ENCODE measurements around the gene MXRA8. TPM values are rescaled to one million over a fixed set of nuclear protein-coding genes. Genes with fewer than 3 reads are reported as not detected.

Gene MXRA8
- total and polyA plus RNA-seq, 3 experiments from 2014 or later = 0.26 to 0.61 (median 0.29) TPM

GRCh38 chr1:1343811-1344421 is 14.4 kb downstream of the MXRA8 start:
- ChIA-PET CTCF (no interaction called here), POLR2A (no interaction called here)
- Histone ChIP-seq H3K27ac (ENCODE audit: low read depth, low read length) (no peak overlapping the region), H3K4me1 (ENCODE audit: insufficient read depth, low read length) (peaks cover 16% of the 10 kb centered on the region), H3K36me3 (ENCODE audit: insufficient read depth, low read length) (no peaks in the 10 kb centered on the region), H3K9me3 (ENCODE audit: low read length) (no peaks in the 10 kb centered on the region), H3K4me3 (ENCODE audit: low read length) (no peak overlapping the region), H3K27me3 (ENCODE audit: insufficient read depth, low read length, poor library complexity, severe bottlenecking) (no peaks in the 10 kb centered on the region)
- H3K27ac Mint-ChIP-seq = no peak overlapping the region
- H3K9me3 Mint-ChIP-seq = no peaks in the 10 kb centered on the region
- no peaks in the 10 kb centered on the region for H3K27me3 Mint-ChIP-seq
- peaks cover 0 to 19% (median 9%) of the 10 kb centered on the region in 3 donors for H3K36me3 Mint-ChIP-seq
- H3K4me3 Mint-ChIP-seq = no peak overlapping the region
- H3K4me1 Mint-ChIP-seq = peaks cover 11 to 22% (median 11%) of the 10 kb centered on the region in 3 donors
- no peak for DNase-seq

GRCh38 chr1:1342584-1343115 is 15.7 kb downstream of the MXRA8 start:
- CTCF ChIA-PET = no interaction called here

GRCh38 chr1:1342061-1342562 is 16.2 kb downstream of the MXRA8 start:
- Histone ChIP-seq H3K4me1 (ENCODE audit: insufficient read depth, low read length) (peaks cover 3% of the 10 kb centered on the region), H3K9me3 (ENCODE audit: low read length) (no peaks in the 10 kb centered on the region), H3K27ac (ENCODE audit: low read depth, low read length) (no peak overlapping the region), H3K27me3 (ENCODE audit: insufficient read depth, low read length, poor library complexity, severe bottlenecking) (no peaks in the 10 kb centered on the region), H3K36me3 (ENCODE audit: insufficient read depth, low read length) (no peaks in the 10 kb centered on the region), H3K4me3 (ENCODE audit: low read length) (no peak overlapping the region)
- Mint-ChIP-seq H3K9me3 (no peaks in the 10 kb centered on the region), H3K27ac (no peak overlapping the region), H3K4me1 (peaks cover 5 to 10% (median 6%) of the 10 kb centered on the region in 3 donors), H3K4me3 (no peak overlapping the region), H3K36me3 (peaks cover 0 to 25% (median 11%) of the 10 kb centered on the region in 3 donors), H3K27me3 (no peaks in the 10 kb centered on the region)
- ChIA-PET POLR2A (no interaction called here), CTCF (no interaction called here)
- no peak for DNase-seq

More at GRCh38 chr1:1342584-1343115, 15.7 kb downstream of the MXRA8 start:
- Mint-ChIP-seq H3K4me1 (peaks cover 10 to 15% (median 11%) of the 10 kb centered on the region in 3 donors), H3K4me3 (no peak overlapping the region), H3K27ac (no peak overlapping the region), H3K9me3 (no peaks in the 10 kb centered on the region), H3K36me3 (peaks cover 0 to 25% (median 11%) of the 10 kb centered on the region in 3 donors), H3K27me3 (no peaks in the 10 kb centered on the region)
- H3K9me3 ChIP-seq (ENCODE audit: low read length) = no peaks in the 10 kb centered on the region
- POLR2A ChIA-PET = no interaction called here
- peaks cover 8% of the 10 kb centered on the region for H3K4me1 ChIP-seq (ENCODE audit: insufficient read depth, low read length)
- no peak overlapping the region for H3K27ac ChIP-seq (ENCODE audit: low read depth, low read length)
- no peaks in the 10 kb centered on the region for H3K27me3 ChIP-seq (ENCODE audit: insufficient read depth, low read length, poor library complexity, severe bottlenecking)
- no peaks in the 10 kb centered on the region for H3K36me3 ChIP-seq (ENCODE audit: insufficient read depth, low read length)
- H3K4me3 ChIP-seq (ENCODE audit: low read length) = no peak overlapping the region
- DNase-seq = no peak

DNA sequence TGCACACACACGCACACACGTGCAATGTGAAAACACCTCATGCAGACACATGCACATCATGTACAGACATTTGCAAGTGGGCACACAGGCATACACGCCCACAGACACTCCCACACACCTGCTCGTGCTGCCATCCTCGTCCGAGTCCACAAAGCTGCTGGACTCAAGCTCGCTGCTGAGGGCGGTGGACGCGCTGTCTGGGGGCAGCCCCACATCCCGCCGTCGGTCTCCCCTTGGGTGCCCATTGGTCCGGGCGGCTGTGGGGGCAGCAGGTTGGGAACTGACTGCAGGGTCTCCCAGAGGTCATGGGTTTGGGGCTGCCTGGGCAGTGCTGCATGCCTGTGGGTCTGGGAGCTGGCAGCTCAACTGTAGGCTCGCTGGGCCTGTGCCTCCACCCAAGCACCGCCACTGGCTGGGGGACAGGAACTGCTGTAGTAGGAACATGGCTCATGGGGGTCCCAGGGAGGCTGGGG is 16.8 kb downstream of the MXRA8 start:
- POLR2A ChIA-PET = no interaction called here
- H3K9me3 ChIP-seq (ENCODE audit: low read length) = no peaks in the 10 kb centered on the region
- H3K4me3 ChIP-seq (ENCODE audit: low read length) = no peak overlapping the region
- no peak for DNase-seq
- CTCF ChIA-PET = no interaction called here
- Mint-ChIP-seq H3K4me1 (peaks cover under 1 to 6% (median 5%) of the 10 kb centered on the region in 3 donors), H3K4me3 (no peak overlapping the region), H3K27ac (no peak overlapping the region), H3K9me3 (no peaks in the 10 kb centered on the region), H3K27me3 (no peaks in the 10 kb centered on the region), H3K36me3 (peaks cover 0 to 25% (median 11%) of the 10 kb centered on the region in 3 donors)
- H3K27me3 ChIP-seq (ENCODE audit: insufficient read depth, low read length, poor library complexity, severe bottlenecking) = no peaks in the 10 kb centered on the region
- no peak overlapping the region for H3K27ac ChIP-seq (ENCODE audit: low read depth, low read length)
- peaks cover 1% of the 10 kb centered on the region for H3K4me1 ChIP-seq (ENCODE audit: insufficient read depth, low read length)
- H3K36me3 ChIP-seq (ENCODE audit: insufficient read depth, low read length) = no peaks in the 10 kb centered on the region

DNA sequence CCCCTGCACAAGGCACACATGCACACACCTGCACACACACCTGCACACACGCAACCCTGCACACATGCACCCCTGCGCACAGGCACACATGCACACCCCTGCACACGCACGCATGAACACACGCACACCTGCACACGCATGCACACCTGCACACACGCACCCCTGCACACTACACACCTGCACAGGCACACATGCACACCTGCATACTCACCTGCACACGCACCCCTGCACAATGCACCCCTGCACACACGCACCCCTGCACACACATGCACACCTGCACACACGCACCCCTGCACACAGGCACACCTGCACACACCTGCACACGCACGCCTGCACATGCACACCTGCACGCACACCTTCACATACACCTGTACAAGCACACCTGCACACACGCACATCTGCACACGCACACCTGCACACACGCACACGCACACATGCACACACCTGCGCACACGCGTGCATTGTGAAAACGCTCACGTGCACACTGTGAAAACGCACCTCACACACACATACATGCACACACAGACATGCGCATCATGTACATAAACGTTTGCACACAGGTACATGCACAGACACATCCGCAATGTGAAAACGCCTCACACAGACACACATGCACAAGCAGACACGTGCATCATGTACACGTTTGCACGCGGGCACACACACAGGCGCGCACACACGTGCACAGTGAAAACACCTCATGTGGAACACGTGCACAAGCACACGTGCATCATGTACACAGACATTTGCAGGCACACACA is 17.4 kb downstream of the MXRA8 start:
- H3K27ac ChIP-seq (ENCODE audit: low read depth, low read length) = no peak overlapping the region
- H3K27ac Mint-ChIP-seq = peak overlapping the region in 2 of 8 donors; percentile 29 to 50
- no peaks in the 10 kb centered on the region for H3K27me3 Mint-ChIP-seq
- CTCF ChIA-PET = no interaction called here
- H3K36me3 Mint-ChIP-seq = peaks cover 0 to 25% (median 11%) of the 10 kb centered on the region in 3 donors
- DNase-seq = no peak
- H3K36me3 ChIP-seq (ENCODE audit: insufficient read depth, low read length) = no peaks in the 10 kb centered on the region
- H3K4me1 ChIP-seq (ENCODE audit: insufficient read depth, low read length) = no peaks in the 10 kb centered on the region
- H3K4me1 Mint-ChIP-seq = peaks cover 0 to 6% (median 2%) of the 10 kb centered on the region in 3 donors
- no peaks in the 10 kb centered on the region for H3K9me3 ChIP-seq (ENCODE audit: low read length)
- H3K9me3 Mint-ChIP-seq = no peaks in the 10 kb centered on the region
- no peak overlapping the region for H3K4me3 Mint-ChIP-seq
- POLR2A ChIA-PET = no interaction called here
- H3K4me3 ChIP-seq (ENCODE audit: low read length) = no peak overlapping the region
- no peaks in the 10 kb centered on the region for H3K27me3 ChIP-seq (ENCODE audit: insufficient read depth, low read length, poor library complexity, severe bottlenecking)

DNA sequence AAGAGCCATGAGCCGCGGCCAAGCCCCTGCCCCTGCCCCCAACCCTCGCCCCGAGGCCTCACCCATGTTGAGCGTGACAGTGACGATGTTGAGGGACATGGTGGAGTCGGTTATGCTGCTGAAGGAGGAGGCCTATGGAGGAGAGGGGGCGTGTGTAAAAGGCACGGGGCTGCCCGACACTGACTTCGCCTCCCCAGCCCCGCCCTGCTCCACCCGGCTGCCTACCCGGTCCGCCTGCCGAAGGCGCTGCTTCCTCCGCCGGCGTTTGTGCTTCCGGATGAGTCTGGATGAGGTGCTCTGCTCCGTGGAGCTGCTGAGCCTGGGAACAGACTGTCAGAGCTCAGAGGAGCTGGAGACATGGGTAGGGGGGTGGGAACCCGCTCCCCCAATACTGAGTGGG is 18.2 kb downstream of the MXRA8 start:
- Histone ChIP-seq H3K9me3 (ENCODE audit: low read length) (no peaks in the 10 kb centered on the region), H3K36me3 (ENCODE audit: insufficient read depth, low read length) (no peaks in the 10 kb centered on the region), H3K27me3 (ENCODE audit: insufficient read depth, low read length, poor library complexity, severe bottlenecking) (no peaks in the 10 kb centered on the region), H3K4me1 (ENCODE audit: insufficient read depth, low read length) (no peaks in the 10 kb centered on the region), H3K4me3 (ENCODE audit: low read length) (no peak overlapping the region), H3K27ac (ENCODE audit: low read depth, low read length) (no peak overlapping the region)
- no peak for DNase-seq
- no peaks in the 10 kb centered on the region for H3K27me3 Mint-ChIP-seq
- POLR2A ChIA-PET = no interaction called here
- peak overlapping the region in 1 of 8 donors; percentile 50 for H3K27ac Mint-ChIP-seq
- peaks cover 0 to 6% (median 0%) of the 10 kb centered on the region in 3 donors for H3K4me1 Mint-ChIP-seq
- H3K36me3 Mint-ChIP-seq = peaks cover 0 to 25% (median 11%) of the 10 kb centered on the region in 3 donors
- no peak overlapping the region for H3K4me3 Mint-ChIP-seq
- CTCF ChIA-PET = no interaction called here
- no peaks in the 10 kb centered on the region for H3K9me3 Mint-ChIP-seq

DNA sequence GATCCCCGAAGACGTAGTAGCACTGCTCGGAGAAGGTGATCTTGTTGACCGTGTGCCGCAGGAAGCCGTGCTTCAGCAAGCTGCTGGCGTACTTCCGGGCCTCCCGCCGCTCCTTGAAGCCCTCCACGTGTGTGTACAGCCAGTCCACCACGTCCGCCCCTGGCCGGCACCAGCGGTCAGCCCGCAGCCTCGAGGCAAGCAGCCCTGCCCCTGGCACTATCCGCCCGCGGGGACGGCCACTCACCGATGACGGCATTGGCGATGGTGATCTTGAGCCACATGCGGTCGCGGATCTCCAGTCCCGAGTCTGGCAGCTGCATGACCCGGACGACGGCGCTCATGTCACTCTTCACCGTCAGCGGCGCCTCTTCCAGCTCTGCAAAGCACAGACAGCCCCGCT is 20.1 kb downstream of the MXRA8 start:
- no peak for DNase-seq
- Histone ChIP-seq H3K27me3 (ENCODE audit: insufficient read depth, low read length, poor library complexity, severe bottlenecking) (no peaks in the 10 kb centered on the region), H3K27ac (ENCODE audit: low read depth, low read length) (no peak overlapping the region), H3K36me3 (ENCODE audit: insufficient read depth, low read length) (no peaks in the 10 kb centered on the region), H3K4me3 (ENCODE audit: low read length) (no peak overlapping the region), H3K9me3 (ENCODE audit: low read length) (no peaks in the 10 kb centered on the region), H3K4me1 (ENCODE audit: insufficient read depth, low read length) (no peaks in the 10 kb centered on the region)
- Mint-ChIP-seq H3K4me3 (no peak overlapping the region), H3K27ac (no peak overlapping the region), H3K4me1 (peaks cover 0 to 6% (median 0%) of the 10 kb centered on the region in 3 donors), H3K36me3 (peaks cover 0 to 25% (median 11%) of the 10 kb centered on the region in 3 donors), H3K27me3 (no peaks in the 10 kb centered on the region), H3K9me3 (no peaks in the 10 kb centered on the region)
- CTCF ChIA-PET = no interaction called here
- POLR2A ChIA-PET = no interaction called here

DNA sequence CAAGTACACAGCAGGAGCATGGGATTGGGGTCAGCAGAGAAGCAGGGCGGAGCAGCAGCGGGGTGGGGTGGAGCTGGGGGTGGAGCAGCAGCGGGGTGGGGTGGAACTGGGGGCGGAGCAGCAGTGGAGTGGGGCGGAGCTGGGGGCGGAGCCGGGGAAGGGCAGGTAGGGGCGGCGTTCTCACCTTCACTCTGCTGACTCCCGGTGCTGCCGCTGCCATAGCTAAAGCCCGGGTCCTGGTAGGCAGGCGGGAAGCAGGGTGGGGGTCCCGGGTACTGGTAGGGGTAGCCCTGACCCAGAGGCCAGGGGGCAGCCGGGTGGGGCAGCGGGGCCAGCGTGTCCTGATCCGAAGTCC is 20.6 kb downstream of the MXRA8 start:
- ChIA-PET POLR2A (no interaction called here), CTCF (no interaction called here)
- Histone ChIP-seq H3K9me3 (ENCODE audit: low read length) (no peaks in the 10 kb centered on the region), H3K27me3 (ENCODE audit: insufficient read depth, low read length, poor library complexity, severe bottlenecking) (no peaks in the 10 kb centered on the region), H3K27ac (ENCODE audit: low read depth, low read length) (no peak overlapping the region), H3K36me3 (ENCODE audit: insufficient read depth, low read length) (no peaks in the 10 kb centered on the region), H3K4me1 (ENCODE audit: insufficient read depth, low read length) (no peaks in the 10 kb centered on the region), H3K4me3 (ENCODE audit: low read length) (no peak overlapping the region)
- Mint-ChIP-seq H3K4me1 (peaks cover 0 to 6% (median 0%) of the 10 kb centered on the region in 3 donors), H3K27me3 (no peaks in the 10 kb centered on the region), H3K4me3 (no peak overlapping the region), H3K36me3 (peaks cover 0 to 25% (median 11%) of the 10 kb centered on the region in 3 donors), H3K9me3 (no peaks in the 10 kb centered on the region), H3K27ac (no peak overlapping the region)
- DNase-seq = no peak

Data from CD8-positive, alpha-beta memory T cell (primary cell).